Measurements from ENCODE around the gene EYA3.

EYA3 gene

DNA sequence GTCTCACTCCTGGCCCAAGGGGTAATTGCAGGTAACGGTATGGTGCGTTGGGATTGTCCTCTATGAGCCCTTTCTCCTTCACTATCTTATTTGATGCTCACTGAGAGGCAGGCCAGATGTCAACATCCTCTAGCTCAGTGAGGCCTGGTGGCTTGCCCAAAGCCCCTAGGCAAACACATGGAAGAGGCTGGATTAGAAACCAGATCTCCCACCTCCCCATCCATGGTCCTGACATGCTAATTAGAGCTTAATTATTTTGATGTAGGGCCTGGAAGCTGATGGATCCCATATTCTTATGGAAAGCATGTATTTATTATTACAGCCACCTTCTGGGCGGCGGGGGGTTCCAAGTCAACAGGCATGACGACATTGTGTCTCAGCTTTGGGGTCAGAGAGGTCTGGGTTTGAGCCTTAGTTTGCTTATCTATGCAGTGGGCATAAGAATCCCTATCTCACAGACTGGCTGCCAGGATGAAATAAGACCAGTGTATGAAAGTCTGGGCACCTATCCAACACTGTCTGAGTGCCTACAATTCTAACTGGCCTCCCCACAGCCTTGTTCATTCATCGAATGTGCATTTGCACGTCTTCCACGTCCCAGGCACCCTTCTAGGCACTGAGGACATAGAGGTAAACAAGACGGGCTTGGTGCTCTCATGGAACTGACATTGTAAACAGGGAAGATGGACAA is 147.4 kb downstream of the EYA3 start:
- DNase-seq (ENCODE audit: low read depth) = no peak

DNA sequence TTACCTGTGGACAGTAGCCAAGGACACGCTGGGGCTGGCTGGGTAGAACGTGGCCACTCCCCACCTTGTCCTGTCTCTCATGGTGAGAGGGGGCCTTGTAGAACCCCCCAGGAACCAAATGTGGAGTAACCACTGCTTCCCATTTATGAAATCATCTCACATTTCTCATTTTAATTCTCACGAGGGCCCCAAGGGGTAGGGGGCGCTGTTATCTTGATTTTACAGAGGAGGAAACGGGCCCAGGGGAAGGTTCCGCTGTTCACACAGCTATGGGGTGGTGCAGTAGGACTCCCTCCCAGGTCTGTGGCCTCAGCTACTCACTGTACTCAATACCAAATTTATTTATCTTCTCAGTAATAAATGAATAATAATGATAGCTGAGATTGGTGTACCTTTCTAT is 148.1 kb downstream of the EYA3 start:
- no peak for DNase-seq (ENCODE audit: low read depth)

DNA sequence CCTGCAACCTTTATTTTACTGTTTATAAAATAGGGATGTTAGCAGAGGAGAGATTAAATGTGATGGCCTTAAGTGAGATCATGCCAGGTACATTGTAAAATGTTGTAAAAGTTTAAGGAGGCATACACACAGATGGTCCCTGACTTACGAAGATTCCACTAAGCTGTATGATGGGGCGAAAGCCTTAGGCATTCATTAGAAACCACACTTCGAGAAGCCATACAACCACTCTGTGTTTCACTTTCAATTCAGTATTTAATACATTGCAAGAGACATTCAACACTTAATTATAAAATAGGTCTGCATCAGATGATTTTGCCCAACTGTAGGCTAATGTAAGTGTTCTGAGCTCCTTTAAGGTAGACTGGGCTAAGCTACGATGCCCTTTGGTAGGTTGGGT is 149.9 kb downstream of the EYA3 start:
- no peak for DNase-seq (ENCODE audit: low read depth)

- no peak for DNase-seq (ENCODE audit: low read depth)
Measured at GRCh38 chr1:27937524-27937836, 150.9 kb downstream of the EYA3 start.

GRCh38 chr1:27936370-27936769 is 152.0 kb downstream of the EYA3 start:
- DNase-seq (ENCODE audit: low read depth) = no peak

DNA sequence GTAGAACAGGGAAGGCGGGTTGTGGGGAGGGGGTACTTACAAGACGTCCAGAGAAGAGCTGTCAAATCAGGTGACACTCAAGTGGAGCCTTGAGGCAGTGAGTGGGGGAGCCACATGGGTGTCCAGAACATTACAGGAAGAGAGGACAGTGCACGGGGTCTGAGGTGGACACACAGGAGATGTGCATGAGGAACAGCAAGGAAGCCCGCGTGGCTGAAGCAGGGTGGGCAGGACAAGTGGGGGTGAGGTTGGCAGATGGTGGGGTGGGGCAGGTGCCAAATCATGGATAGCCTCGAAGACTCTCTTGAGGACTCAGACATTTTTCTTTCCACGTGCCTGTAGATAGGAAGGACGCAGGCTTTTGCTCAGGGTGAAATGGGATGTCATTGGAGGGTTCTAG is 152.7 kb downstream of the EYA3 start:
- no peak for DNase-seq (ENCODE audit: low read depth)

- no peak for DNase-seq (ENCODE audit: low read depth)
Measured at GRCh38 chr1:27934818-27935549, 153.4 kb downstream of the EYA3 start, which contains the start of gene SMPDL3B. Gene SMPDL3B, plus strand, starts transcription at chr1:27935000. Its CDS starts 184 bp downstream, at chr1:27935184.

- DNase-seq (ENCODE audit: low read depth) = no peak
Measured at GRCh38 chr1:27931759-27932158, 156.7 kb downstream of the EYA3 start.

- DNase-seq (ENCODE audit: low read depth) = no peak
Measured at GRCh38 chr1:27931184-27931583, 157.2 kb downstream of the EYA3 start.

DNA sequence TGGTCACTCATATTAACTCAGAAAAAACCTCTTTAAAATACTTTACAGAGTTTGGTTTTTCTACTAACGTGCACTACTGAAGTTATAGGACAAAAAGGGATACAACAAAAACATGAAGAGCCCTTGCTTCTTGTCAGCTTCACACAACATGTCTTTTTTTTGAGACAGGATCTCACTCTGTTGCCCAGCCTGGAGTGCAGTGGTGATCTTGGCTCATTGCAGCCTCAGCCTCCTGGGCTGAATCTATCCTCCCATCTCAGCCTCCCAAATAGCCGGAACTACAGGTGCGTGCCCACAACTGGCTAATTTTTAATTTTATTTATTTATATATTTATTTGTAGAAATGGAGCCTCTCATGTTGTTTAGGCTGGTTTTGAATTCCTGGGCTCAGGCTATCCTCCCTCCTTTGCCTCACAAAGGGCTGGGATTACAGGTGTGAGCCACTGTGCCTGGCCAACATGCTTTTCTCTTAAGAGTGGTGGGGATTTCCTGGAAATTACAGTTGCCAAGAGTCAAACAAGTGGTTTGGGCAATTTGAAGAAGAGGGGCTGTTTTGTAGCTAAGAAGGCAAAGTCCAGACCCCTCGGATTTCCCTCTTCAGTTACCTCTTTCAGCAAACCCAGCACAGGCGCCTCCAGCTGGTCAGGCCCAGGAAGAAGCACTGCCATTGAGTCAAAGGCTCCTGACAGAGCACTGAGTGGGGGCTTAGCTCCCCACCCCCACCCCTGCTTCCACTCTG is 160.0 kb downstream of the EYA3 start:
- no peak for DNase-seq (ENCODE audit: low read depth)

- no peak for DNase-seq (ENCODE audit: low read depth)
Measured at GRCh38 chr1:27922272-27922671, 166.1 kb downstream of the EYA3 start.

All from fibroblast of gingiva (primary cell).